Stomach (tissue), 4 donors: ENCODE results near the gene IPO9.

ENCODE experiments used
- CTCF ChIP-seq, 7 experiments: fragments of 450-650 bp in 4 of 7; fragments of 200-600 bp in 3 of 7; sonication (generic) in 3 of 7; IDR thresholded peaks; one replicate each; pipeline ENCODE4 v1.5.1; 2016 to 2019; ENCODE audit warnings: antibody characterized with exemption in 7 of 7, control low read depth in 2 of 7, mild to moderate bottlenecking in 1 of 7
- EP300 ChIP-seq: sonication (generic); formaldehyde crosslinking; IDR thresholded peaks from one replicate; pipeline ENCODE4 v1.6.1; 2017; ENCODE audit warnings: antibody characterized with exemption
- POLR2A ChIP-seq, 4 donors: fragments of 450-650 bp; IDR thresholded peaks; one replicate each; pipeline ENCODE4 v1.6.1; 2016; ENCODE audit warnings: antibody characterized with exemption in 4 of 4, control low read depth in 2 of 4, mild to moderate bottlenecking in 1 of 4, moderate library complexity in 1 of 4
- POLR2AphosphoS5 ChIP-seq, 3 donors: sonication (generic); formaldehyde crosslinking; IDR thresholded peaks; one replicate each; pipeline ENCODE4 v1.6.1; 2016; ENCODE audit warnings: antibody characterized with exemption in 3 of 3

GRCh38 chr1:201888282-201889089 lies 59.5 kb downstream of the IPO9 start, which contains the start of gene SHISA4:
- TF ChIP-seq CTCF (IDR thresholded peaks at IDR 0.05): no peak
- no peak for TF ChIP-seq EP300
- no peak for TF ChIP-seq POLR2A (IDR thresholded peaks at IDR 0.05)
- peak; percentile 49 to 73 (median 66) for TF ChIP-seq POLR2AphosphoS5 (IDR thresholded peaks at IDR 0.05)
